ENCODE results near the gene CECR2. TPM values are rescaled to one million over a fixed set of nuclear protein-coding genes. Genes with fewer than 3 reads are reported as not detected.
A peak's percentile ranks its signal among the peaks of the same experiment; 100 is the strongest.

The CECR2 gene
- total RNA-seq, 1 donor from 2014 or later = 0.24 TPM

- Mint-ChIP-seq H3K27ac (ENCODE audit: unreplicated experiment) (no peak overlapping the region), H3K9me3 (ENCODE audit: unreplicated experiment) (no peaks in the 10 kb centered on the region), H3K36me3 (ENCODE audit: unreplicated experiment) (no peaks in the 10 kb centered on the region), H3K27me3 (ENCODE audit: unreplicated experiment) (no peaks in the 10 kb centered on the region), H3K4me3 (ENCODE audit: unreplicated experiment) (no peak overlapping the region), H3K4me1 (ENCODE audit: unreplicated experiment) (no peaks in the 10 kb centered on the region)
- DNase-seq (ENCODE audit: extremely low spot score, unreplicated experiment) = no peak
- no peak for TF ChIP-seq CTCF (IDR thresholded peaks at IDR 0.05)
These were observed 9.8 kb upstream of the CECR2 start for GRCh38 chr22:17359501-17359900.

- no peak for TF ChIP-seq CTCF (IDR thresholded peaks at IDR 0.05)
- H3K4me1 Mint-ChIP-seq (ENCODE audit: unreplicated experiment) = peaks cover 13% of the 10 kb centered on the region
- H3K36me3 Mint-ChIP-seq (ENCODE audit: unreplicated experiment) = peaks cover 3% of the 10 kb centered on the region
- peaks cover 38% of the 10 kb centered on the region for H3K27me3 Mint-ChIP-seq (ENCODE audit: unreplicated experiment)
- no peak overlapping the region for H3K27ac Mint-ChIP-seq (ENCODE audit: unreplicated experiment)
- H3K4me3 Mint-ChIP-seq (ENCODE audit: unreplicated experiment) = no peak overlapping the region
- no peaks in the 10 kb centered on the region for H3K9me3 Mint-ChIP-seq (ENCODE audit: unreplicated experiment)
- no peak for DNase-seq (ENCODE audit: extremely low spot score, unreplicated experiment)
These were observed 2.9 kb upstream of the CECR2 start for GRCh38 chr22:17366329-17366728.

DNA sequence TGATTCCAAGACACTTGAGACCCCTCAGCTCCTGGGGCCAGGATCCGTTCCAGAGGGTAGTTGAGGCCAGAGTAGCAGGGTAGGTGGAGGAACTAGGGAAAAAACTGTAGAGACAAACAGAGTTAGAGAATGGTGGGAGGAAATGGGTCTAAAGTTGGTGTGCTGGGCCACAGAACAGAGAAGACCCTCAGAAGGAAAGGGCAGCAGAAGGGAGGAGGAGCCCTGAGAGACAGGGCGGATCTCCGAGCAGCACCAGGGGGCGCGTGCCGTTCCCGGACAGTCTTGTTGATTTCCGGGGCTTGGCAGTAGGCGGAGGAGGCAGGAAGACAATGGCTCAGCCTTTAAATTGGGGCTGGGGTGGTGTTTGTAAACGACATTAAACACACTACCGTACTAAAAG lies 2.4 kb upstream of the CECR2 start:
- DNase-seq (ENCODE audit: extremely low spot score, unreplicated experiment) = no peak
- TF ChIP-seq CTCF (IDR thresholded peaks at IDR 0.05) = no peak
- no peak overlapping the region for H3K27ac Mint-ChIP-seq (ENCODE audit: unreplicated experiment)
- no peak overlapping the region for H3K4me3 Mint-ChIP-seq (ENCODE audit: unreplicated experiment)
- peaks cover 43% of the 10 kb centered on the region for H3K27me3 Mint-ChIP-seq (ENCODE audit: unreplicated experiment)
- peaks cover 3% of the 10 kb centered on the region for H3K36me3 Mint-ChIP-seq (ENCODE audit: unreplicated experiment)
- peaks cover 13% of the 10 kb centered on the region for H3K4me1 Mint-ChIP-seq (ENCODE audit: unreplicated experiment)
- H3K9me3 Mint-ChIP-seq (ENCODE audit: unreplicated experiment) = no peaks in the 10 kb centered on the region

DNA sequence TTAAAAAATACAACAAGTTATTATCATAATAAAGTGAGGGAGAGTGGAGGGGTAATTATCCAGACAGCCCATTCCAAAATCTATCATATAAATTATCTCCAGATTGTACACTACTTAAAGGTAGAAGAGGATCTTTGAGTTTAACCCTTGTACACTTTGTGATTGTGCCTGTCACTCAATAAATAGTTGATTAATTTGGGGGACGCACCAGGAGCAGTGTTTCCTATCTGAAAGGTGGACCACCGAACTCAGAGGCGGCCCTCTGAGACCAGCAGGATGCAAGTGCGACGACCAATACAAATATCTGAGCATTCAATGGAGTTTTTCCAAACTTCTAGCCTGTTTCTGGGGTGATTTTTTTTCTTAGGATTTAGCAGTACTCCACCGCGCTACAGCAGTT lies 1.1 kb upstream of the CECR2 start:
- Mint-ChIP-seq H3K9me3 (ENCODE audit: unreplicated experiment) (no peaks in the 10 kb centered on the region), H3K4me1 (ENCODE audit: unreplicated experiment) (peaks cover 13% of the 10 kb centered on the region), H3K27ac (ENCODE audit: unreplicated experiment) (no peak overlapping the region), H3K36me3 (ENCODE audit: unreplicated experiment) (peaks cover 3% of the 10 kb centered on the region), H3K27me3 (ENCODE audit: unreplicated experiment) (peaks cover 48% of the 10 kb centered on the region), H3K4me3 (ENCODE audit: unreplicated experiment) (peak overlapping the region; percentile 55)
- no peak for DNase-seq (ENCODE audit: extremely low spot score, unreplicated experiment)
- TF ChIP-seq CTCF (IDR thresholded peaks at IDR 0.05) = no peak

- peaks cover 13% of the 10 kb centered on the region for H3K4me1 Mint-ChIP-seq (ENCODE audit: unreplicated experiment)
- no peak overlapping the region for H3K27ac Mint-ChIP-seq (ENCODE audit: unreplicated experiment)
- H3K27me3 Mint-ChIP-seq (ENCODE audit: unreplicated experiment) = peaks cover 55% of the 10 kb centered on the region
- DNase-seq (ENCODE audit: extremely low spot score, unreplicated experiment) = no peak
- H3K36me3 Mint-ChIP-seq (ENCODE audit: unreplicated experiment) = peaks cover 3% of the 10 kb centered on the region
- H3K4me3 Mint-ChIP-seq (ENCODE audit: unreplicated experiment) = peak overlapping the region; percentile 55
- TF ChIP-seq CTCF (IDR thresholded peaks at IDR 0.05) = no peak
- H3K9me3 Mint-ChIP-seq (ENCODE audit: unreplicated experiment) = no peaks in the 10 kb centered on the region
These were observed 464 bp upstream of the CECR2 start for GRCh38 chr22:17368554-17369438.
